PC-9 (cell line): ENCODE measurements around the gene TREM2. TPM values are rescaled to one million over a fixed set of nuclear protein-coding genes. Genes with fewer than 3 reads are reported as not detected.

Experiments
- Bru-seq: library from RNA; stranded (reverse); fragments of 400-500 nt; gene quantifications from one replicate; lab custom pipeline; 2021; lab: Mats Ljungman, UMichigan
- BruChase-seq, 2 experiments: library from RNA; stranded (reverse); fragments of 400-500 nt; gene quantifications; one replicate each; lab custom pipeline; 2021; lab: Mats Ljungman, UMichigan
- BruUV-seq: library from RNA; stranded (reverse); fragments of 400-500 nt; replicated peaks from 2 replicates; lab custom pipeline; 2021; lab: Mats Ljungman, UMichigan
- CTCF ChIA-PET: fragments of 300-600 bp; sonication (Branson Sonifier 250); formaldehyde crosslinking; loops from one replicate; lab custom pipeline; 2022; ENCODE audit warnings: antibody characterized with exemption; lab: Charles Lee
- POLR2A ChIA-PET: fragments of 300-600 bp; sonication (Branson Sonifier 250); formaldehyde crosslinking; loops from one replicate; lab custom pipeline; 2022; ENCODE audit warnings: antibody characterized with exemption; ENCODE audit not compliant: unreplicated experiment; lab: Charles Lee
- DNase-seq, 2 experiments: peaks; one replicate each; pipeline versions ENCODE4 v3.0.0 to v3.0.0-alpha.2; 2015 to 2022; ENCODE audit warnings: mixed read lengths in 1 of 2
- H2AFZ ChIP-seq: fragments of 200-600 bp; sonication (generic); 2 replicates; pipeline ENCODE4 v1.8.1; 2017; ENCODE audit warnings: antibody characterized with exemption
- H3F3A ChIP-seq: fragments of 200-600 bp; sonication (generic); 2 replicates; pipeline ENCODE4 v1.8.1; 2017; ENCODE audit warnings: antibody characterized with exemption, mild to moderate bottlenecking, low read depth; ENCODE audit not compliant: insufficient read depth
- H3K27ac ChIP-seq: fragments of 200-600 bp; sonication (generic); 2 replicates; pipeline ENCODE4 v1.6.1; 2016; ENCODE audit warnings: mixed run types
- H3K27me3 ChIP-seq: fragments of 200-600 bp; sonication (generic); 2 replicates; pipeline ENCODE4 v1.6.1; 2016; ENCODE audit warnings: low read depth, mixed run types; ENCODE audit not compliant: insufficient read depth
- H3K36me3 ChIP-seq: fragments of 200-600 bp; sonication (generic); 2 replicates; pipeline ENCODE4 v1.6.1; 2016; ENCODE audit warnings: low read depth, mixed run types
- H3K4me1 ChIP-seq: fragments of 200-600 bp; sonication (generic); replicated peaks from 2 replicates; pipeline ENCODE4 v1.6.1; 2016; ENCODE audit warnings: mixed run types; ENCODE audit not compliant: insufficient read depth
- H3K4me2 ChIP-seq: fragments of 200-600 bp; sonication (generic); 2 replicates; pipeline ENCODE4 v1.6.1; 2017; ENCODE audit warnings: mixed run types
- H3K4me3 ChIP-seq: fragments of 200-600 bp; sonication (generic); 2 replicates; pipeline ENCODE4 v1.6.1; 2016; ENCODE audit warnings: mixed run types
- H3K79me2 ChIP-seq: fragments of 200-600 bp; sonication (generic); 2 replicates; pipeline ENCODE4 v1.6.1; 2017; ENCODE audit warnings: low read depth, mixed run types
- H3K9me2 ChIP-seq: fragments of 200-600 bp; sonication (generic); 2 replicates; pipeline ENCODE4 v1.8.1; 2017; ENCODE audit warnings: mild to moderate bottlenecking; ENCODE audit not compliant: insufficient read depth
- H3K9me3 ChIP-seq: fragments of 200-600 bp; sonication (generic); 2 replicates; pipeline ENCODE4 v1.8.1; 2016; ENCODE audit warnings: low read depth; ENCODE audit not compliant: insufficient read depth
- H4K20me1 ChIP-seq: fragments of 200-600 bp; sonication (generic); 2 replicates; pipeline ENCODE4 v1.8.1; 2017; ENCODE audit not compliant: insufficient read depth
- CTCF ChIP-seq: fragments of 200-600 bp; sonication (generic); conservative IDR thresholded peaks from 2 replicates; pipeline ENCODE4 v1.6.1; 2017; ENCODE audit warnings: mixed run types, antibody characterized with exemption, mild to moderate bottlenecking, moderate library complexity
- EZH2 ChIP-seq: fragments of 200-600 bp; sonication (generic); IDR thresholded peaks from 2 replicates; pipeline ENCODE4 v1.8.0; 2017; ENCODE audit warnings: antibody characterized with exemption, low read depth
- intact Hi-C: fragments of 100-400 bp; cut with micrococcal nuclease; formaldehyde crosslinking; loops from one replicate; pipeline ENCODE4 v1.10.0; 2022; ENCODE audit not compliant: unreplicated experiment
- long read RNA-seq: library from polyadenylated mRNA; stranded (forward); transcript quantifications from one replicate; pipeline ENCODE4 v2.0.0, GENCODE V29; 2022
- total RNA-seq: library from RNA; stranded (reverse); gene quantifications from 2 replicates; pipeline ENCODE4 v1.2.3, GENCODE V29; 2021

The TREM2 gene
- total RNA-seq = not detected in 2 replicates
- Bru-seq, nascent RNA = not detected
- not detected for BruChase-seq, experiment 1, labeled RNA remaining after a 2-hour chase
- BruChase-seq, experiment 2, labeled RNA remaining after a 6-hour chase = not detected
- long read RNA-seq = 0 reads

GRCh38 chr6:41162687-41163418, at the start of gene TREM2:
TREM2 (minus strand) TSS chr6:41163116; CDS start chr6:41163082, 34 bp downstream.
- intact Hi-C loops = no loop called here
- no peak for DNase-seq
- ChIA-PET POLR2A (no interaction called here), CTCF (no interaction called here)
- H2AFZ ChIP-seq = no peak within 1 kb of the TSS
- no peak within 1 kb of the TSS for H3K4me3 ChIP-seq
- no peaks in the 10 kb centered on the region for H3K9me3 ChIP-seq
- no peak within 1 kb of the TSS for H3K4me2 ChIP-seq
- H3K36me3 ChIP-seq = no peaks in the 10 kb centered on the region
- H3F3A ChIP-seq = no peaks in the 10 kb centered on the region
- H3K9me2 ChIP-seq = no peaks in the 10 kb centered on the region
- TF ChIP-seq CTCF = no peak
- TF ChIP-seq EZH2 = no peak
- H3K79me2 ChIP-seq = no peaks in the 10 kb centered on the region
- no TSS peak for BruUV-seq
- H4K20me1 ChIP-seq = no peaks in the 10 kb centered on the region; the same call in 1 of the 2 replicates
- no peak within 1 kb of the TSS for H3K27ac ChIP-seq
- no peaks in the 10 kb centered on the region for H3K4me1 ChIP-seq
- peaks cover 83% of the 10 kb centered on the region for H3K27me3 ChIP-seq

- Histone ChIP-seq H3K4me3 (no peak overlapping the region), H3K9me2 (peaks cover 4% of the 10 kb centered on the region; the same call in 1 of the 2 replicates), H3K36me3 (no peaks in the 10 kb centered on the region), H4K20me1 (no peaks in the 10 kb centered on the region), H3K27ac (no peak overlapping the region), H3K4me2 (no peak overlapping the region), H3K27me3 (peaks cover 19% of the 10 kb centered on the region; the same call in 1 of the 2 replicates), H3K4me1 (no peaks in the 10 kb centered on the region), H3K79me2 (no peaks in the 10 kb centered on the region), H2AFZ (no peak overlapping the region), H3F3A (no peaks in the 10 kb centered on the region), H3K9me3 (peaks cover 6% of the 10 kb centered on the region; the same call in 1 of the 2 replicates)
- TF ChIP-seq CTCF = no peak
- no peak for TF ChIP-seq EZH2
- ChIA-PET POLR2A (no interaction called here), CTCF (no interaction called here)
- BruUV-seq = no TSS peak
- intact Hi-C loops = no loop called here
- DNase-seq = no peak
These were observed 46.8 kb upstream of the TREM2 start for GRCh38 chr6:41209547-41210320.

- H3K27ac ChIP-seq = no peak overlapping the region
- ChIA-PET POLR2A (no interaction called here), CTCF (no interaction called here)
- H3F3A ChIP-seq = no peaks in the 10 kb centered on the region
- DNase-seq = no peak
- H3K4me3 ChIP-seq = no peak overlapping the region
- no peaks in the 10 kb centered on the region for H3K9me3 ChIP-seq
- BruUV-seq = no TSS peak
- no peak overlapping the region for H3K4me2 ChIP-seq
- no peaks in the 10 kb centered on the region for H3K79me2 ChIP-seq
- no peak overlapping the region for H2AFZ ChIP-seq
- no peaks in the 10 kb centered on the region for H3K36me3 ChIP-seq
- TF ChIP-seq CTCF (no peak), EZH2 (no peak)
- intact Hi-C loops = no loop called here
- peaks cover 4% of the 10 kb centered on the region; the same call in 1 of the 2 replicates for H3K9me2 ChIP-seq
- H3K27me3 ChIP-seq = peaks cover 19% of the 10 kb centered on the region; the same call in 1 of the 2 replicates
- H3K4me1 ChIP-seq = no peaks in the 10 kb centered on the region
- H4K20me1 ChIP-seq = no peaks in the 10 kb centered on the region
These were observed 45.7 kb upstream of the TREM2 start for GRCh38 chr6:41208439-41209106.
